HTERT RPE-1 (cell line): ENCODE results near the gene ATP6V0E2.
"Not testable (repeated sequence)": the region's sequence is repeated elsewhere in the genome, so short reads cannot be mapped to it uniquely, and the experiment has no call there.

Experiments
- in situ Hi-C: fragments of 300-500 bp; cut with MboI; formaldehyde crosslinking; loops from 4 replicates; pipeline ENCODE4 v1.14.3; 2020; ENCODE audit warnings: low sequenced_read_pairs

The ATP6V0E2 gene

DNA sequence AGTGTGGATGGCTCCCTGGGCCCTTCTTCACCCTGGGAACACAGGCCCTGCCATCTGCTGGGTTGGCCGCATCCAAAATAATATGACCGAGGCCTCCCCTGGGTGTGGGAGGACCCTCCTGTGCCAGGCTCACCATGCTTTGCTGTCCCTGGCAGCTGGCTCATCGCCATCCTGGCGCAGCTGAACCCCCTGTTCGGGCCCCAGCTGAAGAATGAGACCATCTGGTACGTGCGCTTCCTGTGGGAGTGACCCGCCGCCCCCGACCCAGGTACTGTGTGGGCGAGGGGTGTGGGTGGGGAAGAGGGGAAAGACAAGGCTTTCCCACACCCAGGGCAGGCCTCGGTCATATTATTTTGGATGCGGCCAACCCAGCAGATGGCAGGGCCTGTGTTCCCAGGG, 4.8 kb downstream of the ATP6V0E2 start:
- in situ Hi-C loops: no loop called here

DNA sequence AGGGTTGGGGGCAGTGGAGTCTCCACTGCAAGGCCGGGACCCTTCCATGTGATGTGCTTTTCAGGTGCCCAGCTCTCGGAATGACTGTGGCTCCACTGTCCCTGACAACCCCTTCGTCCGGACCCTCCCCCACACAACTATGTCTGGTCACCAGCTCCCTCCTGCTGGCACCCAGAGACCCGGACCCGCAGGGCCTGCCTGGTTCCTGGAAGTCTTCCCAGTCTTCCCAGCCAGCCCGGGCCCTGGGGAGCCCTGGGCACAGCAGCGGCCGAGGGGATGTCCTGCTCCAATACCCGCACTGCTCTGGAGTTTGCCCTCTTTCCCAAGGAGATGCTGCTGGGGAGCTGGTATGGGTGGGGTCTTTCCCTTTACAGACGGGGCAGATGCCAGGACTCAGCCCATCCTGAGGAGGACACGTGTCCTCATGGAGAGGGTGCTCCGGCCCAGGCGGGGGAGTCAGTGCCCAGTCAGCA, 5.5 kb downstream of the ATP6V0E2 start:
- in situ Hi-C loops: no loop called here

DNA sequence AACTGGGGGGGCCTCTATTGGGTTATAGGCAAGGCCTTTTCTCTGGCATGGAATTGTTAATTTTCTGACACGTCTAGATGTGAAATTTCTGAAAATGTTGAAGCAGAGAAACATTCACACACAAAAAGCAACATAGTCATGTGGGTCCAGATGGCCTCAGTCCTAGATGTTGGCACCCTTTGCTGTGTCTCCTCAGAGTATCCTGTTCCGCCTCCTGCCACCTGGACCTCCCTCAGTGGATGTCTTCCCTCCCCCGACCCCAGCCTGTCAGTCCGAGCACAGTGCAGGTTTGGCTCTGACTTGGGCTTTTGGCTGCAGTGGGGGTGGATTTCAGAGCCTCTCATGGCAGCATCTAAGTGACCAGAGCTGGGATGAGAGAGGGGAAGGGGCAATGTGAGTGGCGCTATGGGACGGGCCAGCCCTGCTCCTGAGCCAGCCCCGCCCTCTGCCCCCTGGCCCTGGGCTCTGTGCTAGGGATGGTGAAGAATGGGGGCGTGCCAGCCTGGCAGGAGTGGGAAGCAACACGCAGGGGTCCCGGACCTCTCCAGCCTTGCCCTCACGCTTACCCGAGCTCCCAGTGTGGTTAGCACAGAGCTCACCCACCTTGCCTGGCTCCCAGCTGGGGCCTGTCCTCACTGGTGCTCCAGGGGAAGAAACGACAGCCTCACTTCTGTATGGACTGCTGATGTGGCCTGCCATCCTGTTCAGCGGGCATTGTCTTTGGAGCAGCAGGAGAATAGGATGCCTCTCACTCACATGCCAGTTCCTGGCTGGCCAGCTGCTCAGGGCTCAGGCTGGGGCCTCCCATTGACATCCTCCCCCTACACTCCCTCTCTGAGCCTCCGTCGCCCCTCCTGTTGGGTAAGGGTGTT, 6.2 kb downstream of the ATP6V0E2 start:
- in situ Hi-C loops: no loop called here

DNA sequence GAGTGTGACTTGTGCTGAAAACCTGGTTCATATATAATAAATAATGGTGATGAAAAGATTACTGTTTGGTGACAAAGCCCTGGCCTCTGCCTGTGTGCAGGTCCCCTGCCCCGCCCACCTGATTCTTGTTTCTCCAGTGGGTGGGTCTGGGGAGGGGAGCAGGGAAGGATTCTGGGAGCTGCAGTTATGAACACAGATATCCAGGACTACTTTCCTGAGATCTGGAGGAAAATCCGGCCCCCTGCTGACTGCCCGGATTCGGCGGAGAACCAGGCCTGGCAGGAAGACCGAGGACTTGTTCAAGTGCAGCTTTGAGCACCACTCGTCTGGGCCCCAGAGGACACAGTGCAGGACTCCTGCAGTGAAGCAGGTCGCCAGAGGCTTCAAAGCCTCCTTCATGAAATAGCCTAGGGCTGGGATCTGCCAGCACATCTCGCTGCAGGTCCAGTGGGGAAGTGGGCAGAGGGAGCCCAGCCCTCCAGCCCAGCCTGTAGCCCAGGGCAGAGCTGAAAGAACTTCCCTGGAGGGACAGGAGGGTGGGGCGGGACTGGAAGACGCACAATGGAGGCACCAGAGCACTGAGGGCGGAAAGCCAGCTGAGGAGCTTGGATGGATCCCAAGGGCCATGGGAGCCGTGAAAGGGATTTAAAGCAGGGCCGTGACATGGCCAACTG, 7.0 kb downstream of the ATP6V0E2 start:
- in situ Hi-C loops: no loop called here

DNA sequence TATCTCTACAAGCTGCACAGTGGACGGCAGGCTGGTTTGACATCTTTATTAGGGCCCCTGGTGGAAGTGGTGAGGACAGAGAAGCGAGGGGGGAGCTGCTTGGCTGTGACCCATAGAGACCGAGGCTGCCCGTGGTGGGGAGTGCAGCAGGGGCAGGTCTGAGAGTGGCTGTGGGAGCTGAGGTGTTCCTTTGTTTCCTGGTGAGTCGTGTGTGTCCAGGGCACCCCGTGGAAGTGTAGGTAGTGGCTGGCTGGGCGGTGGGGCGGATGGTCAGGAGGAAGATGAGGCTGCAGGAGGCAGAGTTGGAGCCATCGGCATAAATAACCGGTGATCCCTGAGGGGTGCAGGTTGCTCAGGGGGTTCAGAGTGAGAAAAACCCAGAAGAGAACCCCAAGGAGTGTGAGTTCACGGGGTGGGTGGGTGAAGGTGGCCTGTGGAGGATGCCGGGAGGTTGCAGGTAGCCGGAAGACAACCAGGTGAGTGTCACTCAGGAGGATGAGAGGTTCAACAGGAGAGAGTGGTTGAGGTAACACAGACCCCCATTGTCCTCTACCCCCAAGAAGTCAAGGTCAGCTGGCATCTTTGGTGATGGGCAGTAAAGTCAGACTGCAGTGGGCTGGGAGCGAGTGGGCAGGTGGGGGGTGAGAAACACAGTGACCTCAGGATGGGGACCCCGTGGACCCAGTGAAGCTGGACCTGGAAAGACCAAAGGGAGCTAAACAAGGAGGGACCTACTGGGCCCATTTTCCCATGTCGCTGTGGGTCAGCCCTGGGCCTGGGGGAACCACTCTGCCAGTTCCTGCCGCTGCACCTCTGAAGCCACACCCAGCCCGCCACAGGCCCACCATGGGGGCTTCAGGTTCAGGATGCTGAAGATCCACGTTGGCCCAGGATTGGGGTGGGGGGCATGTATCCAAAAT, 7.8 kb downstream of the ATP6V0E2 start:
- in situ Hi-C loops: no loop called here

DNA sequence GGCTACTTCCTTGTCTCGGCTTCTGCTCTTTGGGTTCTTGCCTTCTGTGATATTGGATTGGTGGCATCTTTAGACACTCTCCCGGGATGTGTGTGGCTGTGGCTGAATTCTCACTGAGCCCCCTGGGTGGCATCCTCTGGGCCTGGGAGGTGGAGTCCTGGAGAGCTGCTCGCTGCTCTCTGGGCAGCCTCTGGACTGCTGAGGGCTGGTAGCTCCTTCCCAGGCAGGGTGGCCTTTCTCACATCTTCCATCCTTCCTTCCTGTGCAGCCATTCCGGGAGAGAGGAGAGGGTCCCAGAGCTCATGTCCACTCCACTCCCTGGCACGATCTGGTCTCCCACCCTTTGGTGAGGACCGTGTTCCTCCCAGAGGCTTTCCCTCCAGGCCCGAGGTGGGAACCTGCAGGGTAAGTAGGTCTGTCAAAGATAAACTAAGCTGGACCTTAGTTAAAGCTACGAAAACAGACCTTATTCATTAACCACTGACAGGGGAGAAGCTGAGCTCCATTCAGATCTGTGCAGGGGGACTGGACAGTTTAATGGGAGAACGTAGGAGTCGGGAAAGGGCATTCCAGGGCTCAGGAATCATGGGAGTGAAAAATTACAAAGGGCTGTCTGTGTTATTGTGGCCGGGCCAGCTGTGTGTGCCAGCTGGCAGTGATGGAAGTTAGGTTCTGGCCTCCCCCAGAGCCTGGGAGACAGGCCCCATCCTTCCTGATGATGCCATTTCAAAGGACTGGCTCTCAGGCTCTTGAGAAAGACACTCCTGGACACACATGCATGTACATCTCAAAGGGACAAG, 8.7 kb downstream of the ATP6V0E2 start:
- in situ Hi-C loops: no loop called here

DNA sequence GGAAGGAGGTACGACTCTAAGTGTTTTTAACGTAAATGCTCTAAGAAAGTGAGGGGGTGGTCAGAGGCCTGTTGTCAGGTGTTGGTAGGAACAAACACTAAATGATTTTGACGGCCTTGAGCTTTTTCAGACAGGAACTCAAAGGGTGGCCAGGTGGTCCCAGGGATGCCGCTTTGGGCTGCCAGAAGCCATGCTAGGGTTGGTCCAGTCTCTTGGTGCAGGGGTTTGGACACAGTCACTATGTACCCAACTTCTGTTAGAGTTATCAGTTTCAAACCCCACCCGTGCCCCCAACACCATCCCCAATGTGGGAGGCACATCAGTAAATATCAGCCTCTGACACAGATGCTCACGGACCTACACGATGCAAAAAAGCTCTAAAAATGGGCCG, 9.3 kb downstream of the ATP6V0E2 start:
- in situ Hi-C loops: no loop called here

DNA sequence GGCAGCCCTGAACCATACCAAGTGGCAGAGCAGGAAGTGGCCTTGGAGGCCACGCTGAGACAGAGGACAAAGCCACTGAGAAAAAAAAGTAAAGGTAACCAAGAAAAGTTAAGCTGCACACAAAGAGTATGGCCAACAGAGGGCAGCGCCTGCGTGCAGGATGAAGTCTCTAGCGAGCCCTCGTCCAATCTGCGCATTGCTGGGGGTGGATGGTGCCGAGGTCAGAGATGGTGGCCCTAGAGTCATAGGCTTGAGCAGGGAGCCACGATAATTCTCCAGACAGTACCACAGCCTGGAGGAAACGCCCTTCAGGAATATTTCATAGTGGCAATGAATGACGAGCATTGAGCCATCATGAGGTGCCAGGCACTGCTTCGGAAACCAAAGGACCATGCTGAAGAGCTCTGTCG, 9.7 kb downstream of the ATP6V0E2 start:
- in situ Hi-C loops: no loop called here

DNA sequence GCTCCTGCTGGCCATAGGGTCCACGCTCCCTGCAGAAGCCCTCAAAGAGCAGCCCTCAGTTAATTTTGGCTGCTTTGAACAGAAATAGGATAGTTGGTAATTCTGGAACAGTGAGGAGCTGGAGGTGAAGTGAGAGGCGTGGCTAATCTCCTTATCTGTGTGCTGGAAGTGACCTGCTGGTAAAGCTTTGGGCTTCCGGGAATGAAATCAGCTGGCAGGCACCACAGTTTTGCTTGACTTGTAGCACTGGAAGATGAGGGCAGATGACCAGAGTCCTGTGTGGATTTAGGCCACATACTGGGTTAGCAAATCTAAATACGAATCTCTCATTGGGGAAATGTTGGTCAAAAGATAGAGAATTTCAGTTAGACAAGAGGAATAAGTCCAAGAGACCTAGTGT, 10.2 kb downstream of the ATP6V0E2 start:
- in situ Hi-C loops: no loop called here

DNA sequence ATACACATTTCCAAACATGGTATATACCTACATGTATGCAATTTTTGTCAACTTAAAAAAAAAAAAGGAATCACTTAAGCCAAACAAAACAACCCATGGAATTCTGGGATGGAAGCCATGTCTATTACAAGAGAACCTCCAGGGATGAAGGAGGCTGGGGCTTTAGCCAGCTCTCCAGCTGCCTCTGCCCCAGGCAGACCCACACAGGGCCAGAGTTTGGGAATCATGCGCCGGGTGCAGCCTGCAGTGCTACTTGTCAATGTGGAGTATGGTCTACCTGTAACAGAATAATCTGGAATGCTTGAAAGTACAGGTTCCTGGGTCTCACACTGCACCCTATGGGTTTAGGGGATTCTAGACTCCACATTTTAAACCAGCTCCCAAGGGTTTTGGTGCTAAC, 10.8 kb downstream of the ATP6V0E2 start:
- in situ Hi-C loops: no loop called here

DNA sequence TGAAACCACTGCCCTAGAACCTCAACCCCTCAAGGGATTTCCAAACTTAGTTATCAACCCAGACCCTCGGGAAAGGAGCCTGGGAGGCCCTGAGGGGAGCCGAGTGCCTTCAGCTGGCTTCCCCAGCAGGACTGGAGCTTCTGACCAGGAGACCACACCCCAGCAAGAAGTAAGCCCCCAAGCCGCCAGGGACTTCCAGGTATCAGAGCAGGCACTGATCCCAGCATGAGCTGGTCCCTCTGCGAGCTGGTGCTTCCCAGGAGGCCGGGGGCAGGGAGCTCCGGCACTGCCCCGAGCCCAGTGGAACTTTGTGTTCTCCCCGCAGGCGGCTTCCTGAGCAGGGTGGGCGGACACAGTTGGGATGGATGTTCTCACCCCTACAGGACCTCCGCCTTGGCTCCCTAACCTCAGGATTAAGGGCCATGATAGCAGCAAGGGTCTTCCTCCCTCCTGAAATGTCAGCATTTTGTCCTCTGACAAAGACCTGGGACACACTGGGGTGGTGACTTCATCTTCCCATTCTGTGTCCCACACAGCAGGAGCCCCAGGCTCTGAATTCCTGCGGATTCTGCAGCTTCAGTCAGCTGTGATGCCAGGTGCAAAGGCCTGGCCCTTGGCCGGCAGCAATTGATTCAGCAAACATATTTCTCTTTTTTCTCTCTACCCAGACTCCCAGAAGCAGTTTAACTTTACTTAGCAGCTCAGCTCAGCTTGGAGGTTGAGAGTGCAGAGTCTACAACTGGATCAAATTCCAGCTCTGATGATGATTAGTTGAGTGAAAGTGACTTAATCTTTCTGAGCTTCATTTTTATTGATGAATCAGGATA, 11.6 kb downstream of the ATP6V0E2 start:
- in situ Hi-C loops: no loop called here

DNA sequence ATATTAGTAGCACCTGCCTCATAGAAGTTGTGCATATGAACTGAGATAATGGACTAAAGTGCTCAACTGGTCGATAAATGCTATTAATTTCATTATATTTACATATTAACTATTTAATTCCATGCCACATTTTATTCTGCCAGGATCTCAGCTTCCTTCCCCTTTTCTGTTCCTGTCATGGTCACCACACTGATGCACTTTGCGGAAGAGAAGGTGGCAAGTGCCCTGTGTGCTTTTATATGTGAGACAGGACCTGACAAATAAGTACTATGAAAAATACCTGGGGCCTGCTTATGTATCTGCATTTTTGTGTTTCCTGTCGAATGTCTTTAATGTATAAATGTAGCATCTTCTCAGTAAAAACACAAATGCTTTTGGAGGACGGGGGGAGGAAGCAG, 12.2 kb downstream of the ATP6V0E2 start:
- in situ Hi-C loops: no loop called here

DNA sequence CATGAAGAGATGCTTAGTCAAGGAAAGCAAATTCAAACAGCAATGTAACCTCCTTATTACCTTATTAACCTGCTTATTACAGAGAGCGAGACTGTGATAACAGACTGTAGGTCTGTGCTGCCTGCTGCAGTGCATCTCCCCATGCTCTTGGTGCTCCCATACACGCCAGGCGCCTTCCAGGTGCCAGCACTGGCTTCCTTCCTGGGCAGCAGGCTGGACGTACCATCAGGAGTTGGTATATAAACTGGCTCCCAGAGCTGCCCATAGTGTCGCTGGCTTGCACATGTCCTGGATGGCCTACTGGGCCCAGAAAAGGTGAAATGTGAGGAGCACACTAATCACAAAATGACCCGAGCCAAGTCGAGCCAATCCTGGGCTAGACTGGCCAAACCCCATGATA, 13.5 kb downstream of the ATP6V0E2 start:
- in situ Hi-C loops: no loop called here

DNA sequence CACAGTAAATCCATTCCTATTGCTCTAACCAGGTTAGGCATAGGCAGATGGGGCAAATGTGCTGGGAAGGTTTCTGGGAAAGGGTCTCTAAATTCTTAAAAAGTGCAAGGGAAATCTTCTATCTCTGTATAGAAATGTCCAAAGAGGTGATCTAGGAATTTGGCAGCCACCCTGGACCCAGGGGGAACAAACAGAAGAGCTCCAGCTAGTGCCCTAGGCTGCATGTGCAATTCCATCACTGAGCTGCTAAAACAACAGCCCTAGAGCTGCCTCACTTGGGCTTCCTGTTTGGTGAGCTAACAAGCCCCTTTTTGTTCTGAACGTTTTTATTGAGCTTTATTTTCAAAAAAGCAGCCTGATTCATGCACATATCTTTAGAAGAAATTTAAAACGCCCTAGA, 16.9 kb downstream of the ATP6V0E2 start:
- in situ Hi-C loops: not testable (repeated sequence)

DNA sequence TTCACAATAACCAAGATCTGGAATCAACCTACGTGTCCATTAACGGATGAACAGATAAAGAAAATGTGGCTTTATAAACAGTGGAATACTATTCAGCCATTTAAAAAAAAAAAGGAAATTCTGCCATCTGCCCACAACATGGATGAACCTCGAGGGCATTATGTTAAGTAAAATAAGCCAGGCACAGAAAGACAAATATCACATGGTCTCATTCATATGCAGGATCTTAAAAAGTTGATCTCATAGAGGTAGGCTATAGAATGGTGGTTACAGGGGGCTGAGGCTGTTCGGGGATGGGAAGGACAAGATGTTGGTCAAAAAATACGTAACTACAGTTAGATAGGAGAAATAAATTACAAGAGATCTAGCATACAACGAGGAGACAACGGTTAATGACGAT, 21.2 kb downstream of the ATP6V0E2 start:
- in situ Hi-C loops: not testable (repeated sequence)

DNA sequence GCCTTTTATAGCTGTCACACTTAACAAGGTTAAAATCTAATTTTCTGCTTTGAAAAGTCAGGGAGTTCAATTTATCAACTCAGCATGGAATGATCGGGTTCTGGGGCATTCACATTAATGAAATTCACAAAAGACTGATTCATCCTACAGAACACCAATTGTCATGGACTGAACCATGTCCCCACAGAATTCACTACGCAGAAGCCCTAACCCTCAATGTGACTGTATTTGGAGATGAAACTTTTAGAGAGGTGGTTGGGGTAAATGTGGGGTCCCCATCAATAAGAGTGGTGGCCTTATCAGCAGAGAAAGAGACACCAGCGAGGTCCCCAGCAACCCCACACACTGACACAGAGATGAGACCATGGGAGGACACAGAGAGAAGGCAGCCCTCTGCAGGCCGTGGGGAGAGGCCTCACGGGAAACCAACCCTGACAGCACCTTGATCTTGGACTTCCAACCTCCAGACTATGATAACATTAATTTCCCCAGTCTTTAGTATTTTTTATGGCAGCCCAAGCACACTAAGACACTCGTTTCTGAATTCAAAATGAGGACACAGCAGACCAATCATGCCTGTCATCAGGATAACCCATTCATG, 34.1 kb downstream of the ATP6V0E2 start:
- in situ Hi-C loops: not testable (repeated sequence)

DNA sequence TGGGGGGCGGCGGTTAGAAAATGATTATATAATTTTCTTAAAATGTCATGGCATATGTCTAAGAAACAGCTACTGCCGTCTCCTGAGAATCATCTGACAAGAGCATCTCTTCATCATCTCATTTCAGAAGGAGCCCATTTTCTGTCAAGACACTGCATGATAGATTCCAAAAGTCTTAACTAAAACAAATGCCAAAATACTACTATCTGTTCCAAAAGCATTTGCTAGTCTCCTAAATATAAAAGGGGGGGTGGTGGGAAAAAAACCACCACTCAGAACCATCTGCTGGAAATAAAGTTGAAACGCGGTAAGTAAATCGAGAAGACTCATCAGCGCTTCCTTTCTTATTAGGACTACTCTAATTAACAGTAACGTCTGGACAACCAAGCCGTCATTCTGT, 36.5 kb downstream of the ATP6V0E2 start:
- in situ Hi-C loops: not testable (repeated sequence)

DNA sequence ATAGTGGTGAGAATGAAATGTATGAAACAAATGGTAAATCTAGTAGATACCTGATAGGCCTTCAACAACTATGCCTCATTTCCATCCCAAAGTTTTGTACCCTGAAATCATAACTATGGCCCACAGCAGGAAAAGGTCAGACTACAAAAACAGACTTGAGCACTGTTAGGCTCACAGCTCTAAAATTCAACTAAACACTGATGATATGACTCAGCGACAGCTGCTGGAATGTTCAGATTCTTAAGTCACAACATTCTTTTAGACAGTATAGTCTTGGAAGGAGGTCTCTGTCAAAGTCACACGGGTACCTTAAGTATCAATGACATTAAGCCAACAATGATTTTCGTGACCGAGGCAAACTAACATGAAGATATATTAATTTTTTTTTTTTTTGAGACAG, 38.4 kb downstream of the ATP6V0E2 start:
- in situ Hi-C loops: not testable (repeated sequence)

DNA sequence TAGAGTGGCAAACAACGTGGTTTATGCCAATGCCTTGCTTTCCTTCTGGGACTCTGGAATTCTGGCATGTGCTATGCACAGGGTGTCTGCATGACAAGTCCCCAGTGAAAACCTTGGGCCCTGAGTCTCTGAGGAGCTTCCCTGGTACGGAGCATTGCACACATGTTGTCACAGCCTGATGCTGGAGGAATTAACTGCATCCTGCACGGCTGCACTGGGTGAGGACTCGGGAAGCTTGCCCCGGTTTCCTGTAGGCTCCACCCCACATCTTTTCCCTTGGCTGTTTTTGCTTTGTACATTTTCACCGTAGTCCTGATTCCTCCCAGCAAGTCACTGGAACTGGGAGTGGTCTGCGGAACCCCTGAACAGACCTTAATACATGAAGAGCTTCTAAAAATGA, 52.6 kb downstream of the ATP6V0E2 start:
- in situ Hi-C loops: not testable (repeated sequence)
